GM12878 (cell line): ENCODE data around the gene FAM234B.

ENCODE experiments used
- EP300 ChIP-seq, 2 experiments: fragments of 150-350 bp in 1 of 2; IDR thresholded peaks; 2 replicates each; pipeline ENCODE4 v1.6.1; 2011 to 2012; ENCODE audit warnings: low read depth in 2 of 2, low read length in 2 of 2, borderline replicate concordance in 1 of 2, improper control_type of control experiment in 1 of 2, inconsistent platforms in 1 of 2; ENCODE audit not compliant: control insufficient read depth in 1 of 2
- FOXM1 ChIP-seq: IDR thresholded peaks from 2 replicates; pipeline ENCODE4 v1.6.1; 2012; ENCODE audit warnings: low read depth, mild to moderate bottlenecking, inconsistent platforms, low read length, moderate library complexity
- NRF1 ChIP-seq: conservative IDR thresholded peaks from 2 replicates; pipeline ENCODE4 v1.6.1; 2011; ENCODE audit warnings: mild to moderate bottlenecking, low read depth, low read length, improper control_type of control experiment
- POLR2A ChIP-seq: IDR thresholded peaks from 2 replicates; pipeline ENCODE4 v1.6.1; 2011; ENCODE audit warnings: low read depth, mild to moderate bottlenecking, low read length
- POLR2AphosphoS5 ChIP-seq: IDR thresholded peaks from 2 replicates; pipeline ENCODE4 v1.6.1; 2011; ENCODE audit warnings: mild to moderate bottlenecking, low read length, inconsistent platforms
- SP1 ChIP-seq: IDR thresholded peaks from one replicate; pipeline ENCODE4 v1.6.1; 2011; ENCODE audit warnings: low read depth, low read length
- TARDBP ChIP-seq: IDR thresholded peaks from 2 replicates; pipeline ENCODE4 v1.6.1; 2016; ENCODE audit warnings: borderline replicate concordance
- TF ChIP-seq, protein P1 (sequence below): IDR thresholded peaks from 2 replicates; pipeline ENCODE4 v1.6.1; 2012; ENCODE audit warnings: low read depth, low read length, improper control_type of control experiment
- TF ChIP-seq, protein P2 (sequence below), 3 experiments: IDR thresholded peaks in 2 of 3; conservative IDR thresholded peaks in 1 of 3; 2 replicates each; pipeline ENCODE4 v1.5.1; 2011; ENCODE audit warnings: low read depth in 3 of 3, low read length in 3 of 3, mild to moderate bottlenecking in 3 of 3, control low read depth in 2 of 3, moderate library complexity in 2 of 3, inconsistent platforms in 1 of 3, mixed read lengths in 1 of 3; ENCODE audit not compliant: control insufficient read depth in 2 of 3, insufficient read depth in 1 of 3; ENCODE audit errors: extremely low read depth in 1 of 3

DNA sequence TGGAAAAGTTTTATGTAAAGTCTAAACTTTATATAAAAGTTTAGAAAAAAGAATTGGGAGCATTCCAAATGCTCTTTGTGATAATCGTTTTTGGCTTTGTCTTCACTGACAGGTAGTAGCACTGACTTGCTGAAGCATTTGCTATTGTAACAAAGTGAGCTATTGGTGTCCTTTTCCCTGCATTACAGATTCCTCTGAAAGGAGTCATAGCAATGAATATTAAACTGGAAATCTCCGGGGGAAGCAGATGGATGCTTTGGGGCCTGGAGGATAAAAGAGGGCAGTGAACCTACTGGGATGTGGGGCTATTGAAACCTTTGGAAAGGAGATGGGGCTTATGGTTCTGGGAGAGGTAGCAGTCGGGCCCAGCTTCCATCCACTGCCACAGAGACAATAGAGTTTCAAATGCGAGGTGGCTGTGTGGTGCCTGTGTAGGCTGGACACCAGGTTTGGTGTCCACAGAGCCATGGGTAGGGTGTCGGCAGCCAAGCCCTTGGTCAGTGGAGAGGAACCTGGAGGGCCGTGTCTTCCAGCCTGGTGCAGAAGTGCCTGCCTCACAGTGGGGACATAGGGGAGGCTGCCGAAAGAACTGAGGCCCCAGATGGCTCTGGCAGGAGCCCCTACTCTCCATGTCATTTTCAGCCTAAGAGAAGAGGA, 49.1 kb downstream of the FAM234B start:
- no peak for TF ChIP-seq POLR2AphosphoS5
- TF ChIP-seq, protein P1, sequence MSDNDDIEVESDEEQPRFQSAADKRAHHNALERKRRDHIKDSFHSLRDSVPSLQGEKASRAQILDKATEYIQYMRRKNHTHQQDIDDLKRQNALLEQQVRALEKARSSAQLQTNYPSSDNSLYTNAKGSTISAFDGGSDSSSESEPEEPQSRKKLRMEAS: no peak
- no peak for TF ChIP-seq TARDBP
- no peak for TF ChIP-seq POLR2A
- no peak for TF ChIP-seq EP300 (IDR thresholded peaks at IDR 0.05; ENCODE audit: borderline replicate concordance in 1 of 2, control insufficient read depth in 1 of 2, low read depth in 2 of 2, low read length in 2 of 2)
- TF ChIP-seq FOXM1: no peak
- TF ChIP-seq NRF1: no peak
- TF ChIP-seq SP1: no peak
- TF ChIP-seq, protein P2, sequence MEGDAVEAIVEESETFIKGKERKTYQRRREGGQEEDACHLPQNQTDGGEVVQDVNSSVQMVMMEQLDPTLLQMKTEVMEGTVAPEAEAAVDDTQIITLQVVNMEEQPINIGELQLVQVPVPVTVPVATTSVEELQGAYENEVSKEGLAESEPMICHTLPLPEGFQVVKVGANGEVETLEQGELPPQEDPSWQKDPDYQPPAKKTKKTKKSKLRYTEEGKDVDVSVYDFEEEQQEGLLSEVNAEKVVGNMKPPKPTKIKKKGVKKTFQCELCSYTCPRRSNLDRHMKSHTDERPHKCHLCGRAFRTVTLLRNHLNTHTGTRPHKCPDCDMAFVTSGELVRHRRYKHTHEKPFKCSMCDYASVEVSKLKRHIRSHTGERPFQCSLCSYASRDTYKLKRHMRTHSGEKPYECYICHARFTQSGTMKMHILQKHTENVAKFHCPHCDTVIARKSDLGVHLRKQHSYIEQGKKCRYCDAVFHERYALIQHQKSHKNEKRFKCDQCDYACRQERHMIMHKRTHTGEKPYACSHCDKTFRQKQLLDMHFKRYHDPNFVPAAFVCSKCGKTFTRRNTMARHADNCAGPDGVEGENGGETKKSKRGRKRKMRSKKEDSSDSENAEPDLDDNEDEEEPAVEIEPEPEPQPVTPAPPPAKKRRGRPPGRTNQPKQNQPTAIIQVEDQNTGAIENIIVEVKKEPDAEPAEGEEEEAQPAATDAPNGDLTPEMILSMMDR (IDR thresholded peaks at IDR 0.05 in 2 of 3, conservative IDR thresholded peaks at IDR 0.05 in 1 of 3; ENCODE audit: control insufficient read depth in 2 of 3, extremely low read depth in 1 of 3, insufficient read depth in 1 of 3, low read depth in 3 of 3, low read length in 3 of 3): no peak
